CD14-positive monocyte (primary cell): ENCODE data around the gene CD4. TPM values are rescaled to one million over a fixed set of nuclear protein-coding genes. Genes with fewer than 3 reads are reported as not detected.

Source experiments
- DNase-seq, 3 donors: peaks; one replicate each; pipeline ENCODE4 v3.0.0-alpha.2; 2011 to 2022
- H2AFZ ChIP-seq: 2 replicates; pipeline ENCODE4 v1.6.0; 2012; ENCODE audit warnings: mild to moderate bottlenecking, low read depth, low read length, inconsistent platforms; ENCODE audit not compliant: insufficient read depth, poor library complexity, severe bottlenecking
- H3K27ac ChIP-seq, 2 donors: 1 replicate in 1 of 2; 2 replicates in 1 of 2; pipeline ENCODE4 v1.5.1; 2012 to 2013; ENCODE audit warnings: low read length in 2 of 2, control low read depth in 1 of 2, inconsistent platforms in 1 of 2, low read depth in 1 of 2, mild to moderate bottlenecking in 1 of 2
- H3K27me3 ChIP-seq, 2 donors: one replicate each; pipeline versions ENCODE4 v1.6.0 to v1.6.1; 2011 to 2013; ENCODE audit warnings: low read length in 2 of 2; ENCODE audit not compliant: control insufficient read depth in 2 of 2, insufficient read depth in 2 of 2
- H3K36me3 ChIP-seq, 2 donors: replicated peaks in 1 of 2; 1 replicate in 1 of 2; 2 replicates in 1 of 2; pipeline versions ENCODE4 v1.5.1 to v1.6.1; 2012 to 2013; ENCODE audit warnings: low read length in 2 of 2, control low read depth in 1 of 2, inconsistent platforms in 1 of 2, mild to moderate bottlenecking in 1 of 2; ENCODE audit not compliant: insufficient read depth in 2 of 2, control insufficient read depth in 1 of 2
- H3K4me1 ChIP-seq, 2 donors: 1 replicate in 1 of 2; 2 replicates in 1 of 2; pipeline versions ENCODE4 v1.5.1 to v1.6.1; 2012 to 2013; ENCODE audit warnings: low read length in 2 of 2, control low read depth in 1 of 2, inconsistent platforms in 1 of 2, mild to moderate bottlenecking in 1 of 2, moderate library complexity in 1 of 2; ENCODE audit not compliant: insufficient read depth in 2 of 2, control insufficient read depth in 1 of 2
- H3K4me2 ChIP-seq: replicated peaks from 2 replicates; pipeline ENCODE3; 2012; ENCODE audit warnings: low read length, moderate library complexity, mild to moderate bottlenecking; ENCODE audit not compliant: poor library complexity, severe bottlenecking; ENCODE audit errors: extremely low read depth
- H3K4me3 ChIP-seq, 3 experiments: fragments of 200-600 bp in 1 of 3; sonication (generic) in 1 of 3; replicated peaks in 1 of 3; 1 replicate in 2 of 3; 2 replicates in 1 of 3; pipeline ENCODE4 v1.5.1; 2011 to 2013; ENCODE audit warnings: low read length in 3 of 3, mild to moderate bottlenecking in 3 of 3, control low read depth in 2 of 3, low read depth in 2 of 3, inconsistent platforms in 1 of 3, moderate library complexity in 1 of 3
- H3K79me2 ChIP-seq: 2 replicates; pipeline ENCODE4 v1.6.0; 2012; ENCODE audit warnings: mild to moderate bottlenecking, control low read depth, inconsistent platforms, low read length, moderate library complexity; ENCODE audit not compliant: insufficient read depth
- H3K9ac ChIP-seq: 2 replicates; pipeline ENCODE4 v1.6.0; 2017; ENCODE audit warnings: low read length, mild to moderate bottlenecking; ENCODE audit not compliant: insufficient read depth, poor library complexity, severe bottlenecking
- H3K9me3 ChIP-seq, 2 donors: replicated peaks in 1 of 2; 1 replicate in 1 of 2; 2 replicates in 1 of 2; pipeline versions ENCODE4 v1.5.1 to v1.6.1; 2012 to 2013; ENCODE audit warnings: low read length in 2 of 2, control low read depth in 1 of 2; ENCODE audit not compliant: control insufficient read depth in 1 of 2, insufficient read depth in 1 of 2
- H4K20me1 ChIP-seq: 2 replicates; pipeline ENCODE4 v1.6.0; 2012; ENCODE audit warnings: mild to moderate bottlenecking, low read length, control low read depth, moderate library complexity; ENCODE audit not compliant: insufficient read depth
- H3K27ac Mint-ChIP-seq, 7 donors: one replicate each; pipeline ENCODE4 v1.8.0; 2020; ENCODE audit warnings: mild to moderate bottlenecking in 7 of 7, mixed read lengths in 7 of 7, moderate library complexity in 6 of 7, inconsistent platforms in 2 of 7
- H3K27me3 Mint-ChIP-seq, 3 donors: one replicate each; pipeline ENCODE4 v1.8.0; 2021 to 2022; ENCODE audit warnings: low read depth in 3 of 3, mild to moderate bottlenecking in 3 of 3, mixed read lengths in 3 of 3, moderate library complexity in 3 of 3, inconsistent platforms in 1 of 3
- H3K36me3 Mint-ChIP-seq, 2 donors: one replicate each; pipeline ENCODE4 v1.8.0; 2020; ENCODE audit warnings: mixed read lengths in 2 of 2, inconsistent platforms in 1 of 2, mild to moderate bottlenecking in 1 of 2
- H3K4me1 Mint-ChIP-seq: one replicate; pipeline ENCODE4 v1.8.0; 2020; ENCODE audit warnings: mild to moderate bottlenecking, mixed read lengths
- H3K4me3 Mint-ChIP-seq, 2 donors: one replicate each; pipeline ENCODE4 v1.8.0; 2020; ENCODE audit warnings: mild to moderate bottlenecking in 2 of 2, mixed read lengths in 2 of 2, moderate library complexity in 1 of 2
- H3K9me3 Mint-ChIP-seq, 7 donors: one replicate each; pipeline ENCODE4 v1.8.0; 2020 to 2022; ENCODE audit warnings: mixed read lengths in 7 of 7, mild to moderate bottlenecking in 6 of 7, moderate library complexity in 6 of 7, inconsistent platforms in 2 of 7
- CTCF ChIP-seq: fragments of 200-600 bp; IDR thresholded peaks from one replicate; pipeline ENCODE4 v1.8.0; 2022; ENCODE audit warnings: antibody characterized with exemption, mild to moderate bottlenecking
- WGBS: methylation state at CpG from one replicate; pipeline ENCODE4 v1.1.5; 2013; ENCODE audit warnings: missing lambda C conversion rate; ENCODE audit not compliant: insufficient coverage; 5-methylcytosine and 5-hydroxymethylcytosine counted together
- intact Hi-C, 2 donors: fragments of 100-400 bp; cut with micrococcal nuclease; formaldehyde crosslinking; loops; one replicate each; pipeline versions ENCODE4 v1.15.0 to v1.15.1; 2023
- polyA plus RNA-seq, 3 donors: library from polyadenylated mRNA; depleted of rRNA in 1 of 3; unstranded in 2 of 3; stranded (reverse) in 1 of 3; fragments of 300-500 nt in 2 of 3; fragments of >200 nt in 1 of 3; fragmentation: Illumina TruSeq in 2 of 3; gene quantifications; 1 replicate in 2 of 3; 2 replicates in 1 of 3; pipeline ENCODE4 v1.2.3, GENCODE V29; 2012 to 2021

The CD4 gene
- polyA plus RNA-seq, 3 donors: 261 to 371 (median 269) TPM

- H3K4me2 ChIP-seq: no peak overlapping the region
- no peak for TF ChIP-seq CTCF
These were observed 54.0 kb downstream of the CD4 start for GRCh38 chr12:6843118-6843902.

GRCh38 chr12:6845395-6845794, 56.1 kb downstream of the CD4 start:
- H3K27ac ChIP-seq: no peak overlapping the region
- H3K9ac ChIP-seq: no peak overlapping the region
- peaks cover 18% of the 10 kb centered on the region for H3K79me2 ChIP-seq
- no peaks in the 10 kb centered on the region for H3K9me3 ChIP-seq
- H3K36me3 ChIP-seq: peaks cover 3 to 30% of the 10 kb centered on the region in 2 donors
- Mint-ChIP-seq H3K4me1 (peaks cover 21% of the 10 kb centered on the region), H3K27me3 (peaks cover 1 to 4% (median 3%) of the 10 kb centered on the region in 3 donors), H3K36me3 (peaks cover 15 to 37% of the 10 kb centered on the region in 2 donors), H3K4me3 (no peak overlapping the region), H3K9me3 (no peaks in the 10 kb centered on the region), H3K27ac (no peak overlapping the region)
- H2AFZ ChIP-seq: no peak overlapping the region
- DNase-seq: no peak
- no peaks in the 10 kb centered on the region for H4K20me1 ChIP-seq
- no peaks in the 10 kb centered on the region for H3K27me3 ChIP-seq
- no peak overlapping the region for H3K4me2 ChIP-seq
- TF ChIP-seq CTCF: no peak
- 96% methylated on average over 17 of the region's 17 CpGs for WGBS
- intact Hi-C loops: no loop called here
- H3K4me3 ChIP-seq: no peak overlapping the region
- peaks cover 9 to 11% of the 10 kb centered on the region in 2 donors for H3K4me1 ChIP-seq

More at GRCh38 chr12:6843118-6843902, 54.0 kb downstream of the CD4 start:
- Mint-ChIP-seq H3K4me1 (peaks cover 12% of the 10 kb centered on the region), H3K27ac (no peak overlapping the region), H3K4me3 (no peak overlapping the region), H3K36me3 (peaks cover 15 to 28% of the 10 kb centered on the region in 2 donors), H3K27me3 (peaks cover 1 to 4% (median 3%) of the 10 kb centered on the region in 3 donors), H3K9me3 (no peaks in the 10 kb centered on the region)
- no peaks in the 10 kb centered on the region for H3K27me3 ChIP-seq
- H3K4me3 ChIP-seq: no peak overlapping the region
- no peak overlapping the region for H3K9ac ChIP-seq
- intact Hi-C loops: no loop called here
- WGBS: 88% methylated on average over 11 of the region's 16 CpGs
- no peak overlapping the region for H3K27ac ChIP-seq
- peaks cover 3 to 17% of the 10 kb centered on the region in 2 donors for H3K36me3 ChIP-seq
- H2AFZ ChIP-seq: no peak overlapping the region
- no peaks in the 10 kb centered on the region for H3K9me3 ChIP-seq
- no peaks in the 10 kb centered on the region for H3K79me2 ChIP-seq
- no peaks in the 10 kb centered on the region for H3K4me1 ChIP-seq
- no peaks in the 10 kb centered on the region for H4K20me1 ChIP-seq
- DNase-seq: no peak
